Endodermal cell (in vitro differentiated cells): ENCODE measurements around the gene CBFA2T2. TPM values are rescaled to one million over a fixed set of nuclear protein-coding genes. Genes with fewer than 3 reads are reported as not detected.
A peak's percentile ranks its signal among the peaks of the same experiment; 100 is the strongest.

Experiments used
- DNase-seq: peaks from one replicate; pipeline ENCODE4 v3.0.0-alpha.2; 2017
- H3K27ac ChIP-seq: 2 replicates; pipeline ENCODE4 v1.5.1; 2013; ENCODE audit warnings: mild to moderate bottlenecking, low read depth, low read length, moderate library complexity
- H3K27me3 ChIP-seq: 2 replicates; pipeline ENCODE4 v1.6.1; 2013; ENCODE audit warnings: mild to moderate bottlenecking, low read length, moderate library complexity; ENCODE audit not compliant: insufficient read depth, control insufficient read depth, poor library complexity, severe bottlenecking
- H3K36me3 ChIP-seq: 2 replicates; pipeline ENCODE4 v1.7.0; 2013; ENCODE audit warnings: mild to moderate bottlenecking, low read length, moderate library complexity; ENCODE audit not compliant: control insufficient read depth, insufficient read depth
- H3K4me1 ChIP-seq: one replicate; pipeline ENCODE4 v1.7.0; 2013; ENCODE audit warnings: low read length; ENCODE audit not compliant: control insufficient read depth, insufficient read depth
- H3K4me3 ChIP-seq: 2 replicates; pipeline ENCODE4 v1.5.1; 2013; ENCODE audit warnings: mild to moderate bottlenecking, low read length, moderate library complexity
- H3K9ac ChIP-seq: 2 replicates; pipeline ENCODE4 v1.6.1; 2013; ENCODE audit warnings: mild to moderate bottlenecking, low read length, moderate library complexity; ENCODE audit not compliant: poor library complexity, severe bottlenecking; ENCODE audit errors: extremely low read depth
- H3K9me3 ChIP-seq: 2 replicates; pipeline ENCODE4 v1.6.1; 2013; ENCODE audit warnings: mild to moderate bottlenecking, low read length, moderate library complexity; ENCODE audit not compliant: control insufficient read depth
- H3K27ac Mint-ChIP-seq: 2 replicates; pipeline ENCODE4 v1.8.0; 2020; ENCODE audit warnings: mixed read lengths
- H3K27me3 Mint-ChIP-seq: 2 replicates; pipeline ENCODE4 v1.8.0; 2021; ENCODE audit warnings: mild to moderate bottlenecking, mixed read lengths; ENCODE audit not compliant: insufficient read depth
- H3K36me3 Mint-ChIP-seq: 2 replicates; pipeline ENCODE4 v1.8.0; 2020; ENCODE audit warnings: low read depth, mixed read lengths
- H3K4me1 Mint-ChIP-seq: 2 replicates; pipeline ENCODE4 v1.8.0; 2020; ENCODE audit warnings: mixed read lengths
- H3K4me3 Mint-ChIP-seq: 2 replicates; pipeline ENCODE4 v1.8.0; 2020; ENCODE audit warnings: mild to moderate bottlenecking, moderate library complexity, mixed read lengths
- H3K9me3 Mint-ChIP-seq: 2 replicates; pipeline ENCODE4 v1.8.0; 2020; ENCODE audit warnings: mild to moderate bottlenecking, mixed read lengths
- CTCF ChIP-seq: fragments of 200-600 bp; sonication (generic); conservative IDR thresholded peaks from 2 replicates; pipeline ENCODE4 v1.5.0; 2021; ENCODE audit warnings: antibody characterized with exemption, mild to moderate bottlenecking
- WGBS, 2 experiments: methylation state at CpG; one replicate each; pipeline versions ENCODE4 v1.1.5 to v1.1.7; 2013; ENCODE audit warnings: missing lambda C conversion rate in 2 of 2, mixed read lengths in 1 of 2; ENCODE audit not compliant: insufficient coverage in 1 of 2, insufficient read length in 1 of 2; 5-methylcytosine and 5-hydroxymethylcytosine counted together
- total RNA-seq, 2 donors: library from RNA; stranded (reverse); fragmentation: NEBNext Ultra II Directional in 1 of 2; extraction: Animal tissue kit (Norgen Biotek cat#: 25700) in 1 of 2; gene quantifications; 2 replicates in 1 of 2; 3 replicates in 1 of 2; pipeline ENCODE4 v1.2.1, GENCODE V29; 2021

Gene CBFA2T2
- total RNA-seq, 2 donors from 2014 or later, result 26.8 to 32.7 TPM

GRCh38 chr20:33466303-33466646 is 23.6 kb upstream of the CBFA2T2 start:
- no peaks in the 10 kb centered on the region for H3K36me3 Mint-ChIP-seq
- H3K4me1 ChIP-seq, result no peaks in the 10 kb centered on the region
- H3K4me3 Mint-ChIP-seq, result no peak overlapping the region
- peak overlapping the region; percentile 88 for H3K27ac ChIP-seq
- no peak for DNase-seq
- H3K36me3 ChIP-seq, result no peaks in the 10 kb centered on the region
- no peaks in the 10 kb centered on the region for H3K9me3 Mint-ChIP-seq
- TF ChIP-seq CTCF, result no peak
- 99 to 100% methylated on average over 1 to 3 of the region's 3 CpGs for WGBS, 2 experiments
- H3K4me3 ChIP-seq, result no peak overlapping the region
- H3K27me3 Mint-ChIP-seq, result no peaks in the 10 kb centered on the region
- no peak overlapping the region for H3K27ac Mint-ChIP-seq
- peaks cover 12% of the 10 kb centered on the region for H3K4me1 Mint-ChIP-seq
- H3K9ac ChIP-seq, result no peak overlapping the region
- H3K9me3 ChIP-seq, result no peaks in the 10 kb centered on the region
- no peaks in the 10 kb centered on the region for H3K27me3 ChIP-seq

GRCh38 chr20:33470457-33470856 is 19.4 kb upstream of the CBFA2T2 start:
- no peaks in the 10 kb centered on the region for H3K9me3 Mint-ChIP-seq
- Histone ChIP-seq H3K4me1 (peaks cover 4% of the 10 kb centered on the region), H3K9ac (no peak overlapping the region), H3K4me3 (no peak overlapping the region), H3K27ac (no peak overlapping the region), H3K36me3 (no peaks in the 10 kb centered on the region), H3K9me3 (no peaks in the 10 kb centered on the region), H3K27me3 (no peaks in the 10 kb centered on the region)
- no peak for TF ChIP-seq CTCF
- H3K4me1 Mint-ChIP-seq, result peaks cover 31% of the 10 kb centered on the region
- no peaks in the 10 kb centered on the region for H3K36me3 Mint-ChIP-seq
- no peak overlapping the region for H3K4me3 Mint-ChIP-seq
- H3K27ac Mint-ChIP-seq, result no peak overlapping the region
- no peaks in the 10 kb centered on the region for H3K27me3 Mint-ChIP-seq
- DNase-seq, result no peak
- 82 to 100% methylated on average over 2 to 4 of the region's 4 CpGs for WGBS, 2 experiments

- DNase-seq, result no peak
- no peak overlapping the region for H3K27ac Mint-ChIP-seq
- Histone ChIP-seq H3K9ac (no peak overlapping the region), H3K27ac (no peak overlapping the region), H3K36me3 (no peaks in the 10 kb centered on the region), H3K4me3 (no peak overlapping the region), H3K27me3 (no peaks in the 10 kb centered on the region), H3K9me3 (no peaks in the 10 kb centered on the region), H3K4me1 (peaks cover 7% of the 10 kb centered on the region)
- no peak overlapping the region for H3K4me3 Mint-ChIP-seq
- H3K4me1 Mint-ChIP-seq, result peaks cover 31% of the 10 kb centered on the region
- H3K9me3 Mint-ChIP-seq, result no peaks in the 10 kb centered on the region
- TF ChIP-seq CTCF, result no peak
- H3K36me3 Mint-ChIP-seq, result no peaks in the 10 kb centered on the region
- no peaks in the 10 kb centered on the region for H3K27me3 Mint-ChIP-seq
- 89 to 95% methylated on average over 1 to 3 of the region's 3 CpGs for WGBS, 2 experiments
Measured at GRCh38 chr20:33470866-33471265, 19.0 kb upstream of the CBFA2T2 start.
